ENCODE measurements around the gene ZBTB7A.

Gene ZBTB7A

DNA sequence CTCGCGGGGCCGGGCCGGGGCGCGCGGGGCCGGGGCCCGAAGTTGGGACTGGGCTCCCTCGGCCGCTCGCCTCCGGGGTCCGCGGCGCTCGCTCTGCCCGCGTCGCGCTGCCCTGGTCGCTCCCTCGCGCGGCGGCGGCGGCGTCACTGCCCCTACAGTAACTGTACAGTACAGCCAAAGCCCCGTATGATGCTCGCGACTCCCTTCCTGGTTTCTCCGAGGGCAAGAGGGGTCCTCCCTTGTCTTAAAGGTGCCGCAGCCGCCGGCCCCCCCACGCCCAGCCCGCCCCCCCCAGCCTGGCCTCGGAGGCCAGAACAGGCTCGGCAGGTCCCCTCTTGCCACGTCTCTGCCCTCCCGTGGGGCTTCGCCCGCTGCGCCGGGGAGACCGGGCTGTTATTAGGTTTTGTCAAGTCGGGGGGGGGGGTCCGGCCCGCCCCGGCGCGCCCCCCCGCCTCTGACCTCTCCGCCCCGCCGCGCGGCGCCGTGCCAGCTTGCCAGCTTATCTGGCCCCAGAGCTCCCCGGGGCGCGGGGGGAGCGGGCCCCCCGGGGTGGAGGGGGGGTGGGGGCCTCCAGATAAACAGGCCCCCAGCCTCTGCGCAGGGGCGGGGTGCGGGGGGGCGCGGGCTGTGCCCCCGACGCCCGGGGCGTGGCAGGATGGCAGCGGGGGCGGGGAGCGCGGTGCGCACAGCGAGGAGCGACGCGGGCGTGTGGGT, at the start of gene ZBTB7A:
TSS of gene ZBTB7A (minus strand) at position 218 of the 714 bp plus-strand sequence. CDS start 11,667 bp downstream, outside the sequence.
- peak; percentile 82 for DNase-seq (ENCODE audit: low read depth)

- no peak for DNase-seq (ENCODE audit: low read depth)
Measured at GRCh38 chr19:4115818-4116385, 49.2 kb upstream of the ZBTB7A start.

GRCh38 chr19:4115050-4115817, 48.5 kb upstream of the ZBTB7A start:
- DNase-seq (ENCODE audit: low read depth), result no peak

- DNase-seq (ENCODE audit: low read depth), result no peak
Measured at GRCh38 chr19:4114181-4114580, 47.5 kb upstream of the ZBTB7A start.

DNA sequence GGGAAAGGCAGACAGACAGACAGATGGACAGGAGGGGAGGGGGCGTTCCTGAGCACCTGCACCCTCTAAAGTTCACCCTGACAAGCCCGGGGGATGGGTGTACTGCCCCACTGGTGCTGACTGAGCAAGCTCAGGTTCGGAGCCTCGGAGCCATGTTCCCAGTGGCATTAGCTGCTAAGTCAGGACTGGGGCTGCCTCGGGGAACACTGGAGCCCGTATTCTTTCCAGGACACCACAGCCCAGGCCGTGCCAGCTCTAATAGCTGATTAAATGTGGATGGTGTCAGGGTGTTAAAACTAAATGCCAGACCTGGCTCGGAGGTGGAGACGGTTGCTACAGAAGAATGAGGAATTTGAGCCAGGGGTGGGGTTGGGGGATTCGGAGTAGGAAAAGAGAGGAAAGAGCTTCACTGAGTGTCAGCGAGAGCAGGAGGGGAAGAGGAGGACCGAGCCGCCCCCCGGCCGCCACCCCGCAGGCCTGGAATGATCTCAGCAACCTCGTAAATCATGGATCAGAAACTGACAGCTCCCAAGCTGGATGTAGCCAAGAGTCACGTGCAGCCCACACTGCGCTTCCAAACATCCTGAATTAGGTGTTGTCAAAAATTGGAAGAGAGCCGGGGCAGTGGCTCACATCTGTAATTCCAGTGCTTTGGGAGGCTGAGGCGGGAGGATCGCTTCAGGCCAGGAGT, 46.8 kb upstream of the ZBTB7A start:
- DNase-seq (ENCODE audit: low read depth), result no peak

GRCh38 chr19:4112367-4112766, 45.7 kb upstream of the ZBTB7A start:
- no peak for DNase-seq (ENCODE audit: low read depth)

DNA sequence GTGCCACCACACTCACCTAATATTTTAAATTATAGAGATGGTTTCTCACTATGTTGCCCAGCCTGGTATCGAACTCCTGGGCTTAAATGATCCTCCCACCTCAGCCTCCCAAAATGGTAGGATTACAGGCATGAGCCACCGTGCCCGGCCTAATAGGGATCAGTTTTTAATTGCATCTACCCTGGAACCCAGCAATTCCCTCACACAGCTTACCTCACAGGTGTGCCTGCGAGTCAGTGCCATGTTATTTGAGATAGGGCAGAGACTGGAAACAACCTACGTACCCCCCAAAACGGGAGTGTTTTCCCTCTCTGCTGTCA, 42.9 kb upstream of the ZBTB7A start:
- no peak for DNase-seq (ENCODE audit: low read depth)

- no peak for DNase-seq (ENCODE audit: low read depth)
Measured at GRCh38 chr19:4108767-4109625, 42.3 kb upstream of the ZBTB7A start.

DNA sequence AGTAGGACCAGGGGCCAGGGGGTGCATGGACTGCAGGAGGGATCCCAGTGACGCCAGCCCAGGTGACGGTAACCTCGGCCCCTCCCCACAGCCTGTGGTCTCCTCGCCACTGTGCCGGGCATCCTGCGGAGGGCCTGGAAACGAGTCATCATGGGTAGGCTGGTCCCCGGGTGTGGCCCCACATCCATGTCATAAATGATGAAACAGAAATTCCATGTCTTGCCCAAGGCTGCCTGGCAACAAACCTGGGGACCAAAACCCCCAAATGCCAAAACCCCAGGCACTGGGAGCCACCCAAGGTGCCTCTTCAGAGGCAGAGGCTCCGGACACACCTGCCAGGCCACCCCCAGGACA, 36.4 kb upstream of the ZBTB7A start:
- DNase-seq (ENCODE audit: low read depth), result peak; percentile 46

DNA sequence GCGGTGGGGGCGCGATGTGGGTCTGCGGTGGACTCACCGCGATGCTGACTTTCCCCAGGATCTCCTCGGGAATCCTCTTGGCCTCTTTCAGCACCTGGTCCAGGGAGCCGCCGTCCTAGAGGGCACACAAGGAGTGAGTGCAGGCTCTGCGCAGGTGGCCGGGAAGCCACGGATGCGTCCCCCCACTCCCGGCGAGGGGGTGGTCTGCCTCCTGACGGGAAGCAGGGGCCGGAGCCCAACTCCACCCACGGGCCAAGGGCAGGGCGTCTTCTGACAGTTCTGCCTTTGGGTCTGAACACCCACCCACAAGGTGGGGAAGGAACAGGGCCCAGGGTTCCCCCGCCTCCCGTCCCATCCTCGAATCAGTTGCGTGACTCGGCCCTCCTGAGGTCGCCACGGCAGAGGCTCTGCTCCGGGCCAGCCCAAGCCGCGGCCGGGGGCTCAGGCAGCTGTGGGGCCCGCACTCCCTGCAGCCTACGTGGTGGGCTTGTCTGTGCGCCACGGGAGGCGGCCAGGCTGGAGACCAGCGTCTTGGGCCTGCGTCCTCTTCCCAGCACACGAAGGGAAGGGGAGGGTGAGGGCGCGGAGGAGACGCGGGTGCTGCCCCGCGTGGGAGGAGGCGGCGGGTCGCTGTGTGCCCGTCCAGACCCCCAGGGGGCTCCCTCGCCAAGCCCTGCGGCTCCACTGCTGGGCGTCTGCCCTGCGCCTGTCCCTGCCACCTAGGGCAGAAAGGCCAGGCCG, 35.8 kb upstream of the ZBTB7A start:
- no peak for DNase-seq (ENCODE audit: low read depth)

GRCh38 chr19:4101496-4101770, 34.7 kb upstream of the ZBTB7A start:
- DNase-seq (ENCODE audit: low read depth), result no peak

GRCh38 chr19:4100647-4101495, 34.2 kb upstream of the ZBTB7A start:
- DNase-seq (ENCODE audit: low read depth), result no peak

DNA sequence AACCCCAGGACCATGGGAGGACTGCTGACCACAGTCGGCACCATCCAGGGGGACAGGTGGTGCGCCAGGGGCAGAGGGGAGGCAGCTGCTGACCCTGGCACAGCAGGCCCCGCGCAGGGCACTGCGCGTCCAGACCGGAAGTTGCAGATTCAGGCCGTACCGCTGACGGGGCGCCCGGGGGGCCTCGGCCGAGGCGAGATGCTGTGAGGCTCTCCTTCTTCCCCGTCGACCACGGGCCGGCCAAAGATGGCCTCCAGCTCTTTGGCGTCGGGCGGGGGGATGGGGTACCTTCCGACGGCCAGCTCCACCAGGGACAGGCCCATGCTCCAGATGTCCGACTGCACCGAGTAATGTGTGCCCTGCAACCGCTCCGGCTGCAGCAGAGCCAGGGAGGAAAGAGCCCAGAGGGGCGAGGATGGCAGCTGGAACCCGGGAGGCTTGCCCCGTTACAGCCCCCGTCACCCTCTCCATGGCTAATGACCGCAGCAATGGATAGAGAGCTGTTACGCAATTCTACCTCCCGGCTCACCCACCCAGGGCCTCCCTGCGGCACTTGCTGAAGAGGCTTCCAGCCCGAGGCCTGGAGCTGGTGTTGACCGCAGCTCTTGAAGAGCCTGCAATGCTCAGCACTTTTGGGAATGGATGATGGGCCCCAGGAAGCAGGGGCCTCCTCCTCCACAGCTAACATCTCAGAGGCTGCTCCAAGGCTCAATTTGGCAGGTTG, 32.5 kb upstream of the ZBTB7A start:
- no peak for DNase-seq (ENCODE audit: low read depth)

GRCh38 chr19:4098493-4098892, 31.8 kb upstream of the ZBTB7A start:
- DNase-seq (ENCODE audit: low read depth), result no peak

GRCh38 chr19:4097501-4097900, 30.8 kb upstream of the ZBTB7A start:
- DNase-seq (ENCODE audit: low read depth), result no peak

DNA sequence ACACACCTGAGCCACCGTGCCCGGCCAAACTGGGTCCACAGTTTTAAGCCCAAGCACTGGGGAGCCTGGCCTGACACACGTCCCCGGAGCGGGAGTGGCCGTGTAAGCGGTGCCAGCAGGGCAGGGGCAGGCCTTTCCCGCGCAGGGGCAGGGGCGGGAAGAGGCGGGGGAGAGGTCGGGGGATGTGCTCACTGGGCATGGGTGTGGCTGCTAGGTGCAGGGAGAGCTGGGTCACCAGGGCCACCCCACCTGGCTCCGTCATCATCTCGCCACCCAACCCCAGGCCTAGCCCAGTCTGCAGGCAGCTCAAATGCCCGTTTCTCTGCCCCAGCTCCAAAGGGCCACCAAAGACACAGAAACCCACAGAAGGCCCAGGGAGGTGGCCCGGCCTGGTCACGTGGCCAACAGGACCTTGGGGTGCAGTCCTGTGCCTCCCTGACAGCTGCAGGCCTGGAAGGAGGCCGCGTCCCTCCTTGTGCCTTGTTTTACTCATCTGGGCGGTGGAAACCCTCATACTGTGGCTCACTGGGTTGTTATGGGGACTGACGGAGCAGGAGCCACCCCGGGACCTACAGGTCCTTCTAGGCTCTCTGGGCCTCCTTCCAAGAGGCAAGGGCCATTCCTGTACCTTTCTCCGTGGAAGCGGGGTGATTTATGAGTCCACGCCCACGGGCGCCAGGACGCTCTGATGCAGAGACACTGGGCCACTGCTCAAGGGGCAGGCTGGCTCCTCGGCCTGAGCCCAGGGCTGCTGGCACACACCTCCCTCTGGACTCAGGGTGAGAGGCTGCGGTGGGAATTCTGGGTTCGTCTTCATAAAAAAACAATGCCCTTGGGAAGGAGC, 29.6 kb upstream of the ZBTB7A start:
- DNase-seq (ENCODE audit: low read depth), result no peak

DNA sequence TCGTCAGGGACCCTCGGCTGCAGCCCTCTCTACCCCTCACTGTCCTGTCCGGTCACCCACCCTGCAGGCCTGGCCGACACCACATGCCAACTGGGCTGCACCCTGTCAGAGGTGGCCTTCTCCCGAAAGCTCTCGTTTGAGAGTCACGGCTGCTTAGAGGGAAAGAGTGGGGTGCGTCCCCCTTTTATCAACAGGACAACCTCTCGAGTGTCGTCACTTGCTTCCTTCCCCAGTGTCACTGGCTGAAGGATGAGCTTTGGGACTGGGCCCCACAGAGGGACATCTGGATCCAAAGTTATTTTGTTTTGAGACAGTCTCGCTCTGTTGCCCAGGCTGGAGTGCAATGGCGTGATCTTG, 28.8 kb upstream of the ZBTB7A start:
- no peak for DNase-seq (ENCODE audit: low read depth)

- DNase-seq (ENCODE audit: low read depth), result no peak
Measured at GRCh38 chr19:4094761-4095487, 28.2 kb upstream of the ZBTB7A start.

Measured in ELR (cell line).